ENCODE results near the gene BUD13.

DNA sequence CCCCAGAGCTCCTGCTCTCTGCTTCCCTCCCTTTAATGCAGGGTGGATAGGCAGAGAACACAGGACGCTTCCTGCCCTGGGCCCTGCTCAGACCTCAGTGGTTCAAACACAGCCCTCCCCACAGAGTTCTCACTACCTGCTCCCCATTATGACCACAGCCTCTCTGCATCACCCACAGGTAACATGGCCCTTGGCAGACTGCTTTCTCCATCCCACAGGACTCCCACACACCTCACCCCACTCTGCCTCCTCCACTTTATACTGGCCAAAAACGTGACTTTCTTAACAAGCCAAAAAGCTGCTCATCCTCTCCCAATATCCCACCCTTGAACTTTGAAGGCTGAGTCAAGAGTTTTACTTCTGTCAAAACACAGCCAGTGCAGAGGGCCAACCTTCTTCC is 33.8 kb downstream of the BUD13 start:
- TF ChIP-seq, protein P1, sequence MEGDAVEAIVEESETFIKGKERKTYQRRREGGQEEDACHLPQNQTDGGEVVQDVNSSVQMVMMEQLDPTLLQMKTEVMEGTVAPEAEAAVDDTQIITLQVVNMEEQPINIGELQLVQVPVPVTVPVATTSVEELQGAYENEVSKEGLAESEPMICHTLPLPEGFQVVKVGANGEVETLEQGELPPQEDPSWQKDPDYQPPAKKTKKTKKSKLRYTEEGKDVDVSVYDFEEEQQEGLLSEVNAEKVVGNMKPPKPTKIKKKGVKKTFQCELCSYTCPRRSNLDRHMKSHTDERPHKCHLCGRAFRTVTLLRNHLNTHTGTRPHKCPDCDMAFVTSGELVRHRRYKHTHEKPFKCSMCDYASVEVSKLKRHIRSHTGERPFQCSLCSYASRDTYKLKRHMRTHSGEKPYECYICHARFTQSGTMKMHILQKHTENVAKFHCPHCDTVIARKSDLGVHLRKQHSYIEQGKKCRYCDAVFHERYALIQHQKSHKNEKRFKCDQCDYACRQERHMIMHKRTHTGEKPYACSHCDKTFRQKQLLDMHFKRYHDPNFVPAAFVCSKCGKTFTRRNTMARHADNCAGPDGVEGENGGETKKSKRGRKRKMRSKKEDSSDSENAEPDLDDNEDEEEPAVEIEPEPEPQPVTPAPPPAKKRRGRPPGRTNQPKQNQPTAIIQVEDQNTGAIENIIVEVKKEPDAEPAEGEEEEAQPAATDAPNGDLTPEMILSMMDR (conservative IDR thresholded peaks at IDR 0.05; ENCODE audit: low read depth in 2 of 2) = no peak
- TF ChIP-seq CREB1 (CRISPR knock-in tag; IDR thresholded peaks at IDR 0.05; ENCODE audit: low read depth) (no peak), EZH2phosphoT487 (IDR thresholded peaks at IDR 0.05; ENCODE audit: unreplicated experiment) (no peak), POLR2AphosphoS5 (IDR thresholded peaks at IDR 0.05; ENCODE audit: low read depth) (no peak), EZH2 (IDR thresholded peaks at IDR 0.05; ENCODE audit: low read depth, unreplicated experiment) (no peak), NANOG (IDR thresholded peaks at IDR 0.05; ENCODE audit: borderline replicate concordance) (no peak), STAT1 (IDR thresholded peaks at IDR 0.05; ENCODE audit: unreplicated experiment) (no peak), ZNF114 (CRISPR knock-in tag; IDR thresholded peaks at IDR 0.05) (no peak), JUNB (IDR thresholded peaks at IDR 0.05; ENCODE audit: unreplicated experiment) (no peak), ZNF331 (CRISPR knock-in tag; IDR thresholded peaks at IDR 0.05; ENCODE audit: low read depth) (no peak)
- TF ChIP-seq, protein P2, sequence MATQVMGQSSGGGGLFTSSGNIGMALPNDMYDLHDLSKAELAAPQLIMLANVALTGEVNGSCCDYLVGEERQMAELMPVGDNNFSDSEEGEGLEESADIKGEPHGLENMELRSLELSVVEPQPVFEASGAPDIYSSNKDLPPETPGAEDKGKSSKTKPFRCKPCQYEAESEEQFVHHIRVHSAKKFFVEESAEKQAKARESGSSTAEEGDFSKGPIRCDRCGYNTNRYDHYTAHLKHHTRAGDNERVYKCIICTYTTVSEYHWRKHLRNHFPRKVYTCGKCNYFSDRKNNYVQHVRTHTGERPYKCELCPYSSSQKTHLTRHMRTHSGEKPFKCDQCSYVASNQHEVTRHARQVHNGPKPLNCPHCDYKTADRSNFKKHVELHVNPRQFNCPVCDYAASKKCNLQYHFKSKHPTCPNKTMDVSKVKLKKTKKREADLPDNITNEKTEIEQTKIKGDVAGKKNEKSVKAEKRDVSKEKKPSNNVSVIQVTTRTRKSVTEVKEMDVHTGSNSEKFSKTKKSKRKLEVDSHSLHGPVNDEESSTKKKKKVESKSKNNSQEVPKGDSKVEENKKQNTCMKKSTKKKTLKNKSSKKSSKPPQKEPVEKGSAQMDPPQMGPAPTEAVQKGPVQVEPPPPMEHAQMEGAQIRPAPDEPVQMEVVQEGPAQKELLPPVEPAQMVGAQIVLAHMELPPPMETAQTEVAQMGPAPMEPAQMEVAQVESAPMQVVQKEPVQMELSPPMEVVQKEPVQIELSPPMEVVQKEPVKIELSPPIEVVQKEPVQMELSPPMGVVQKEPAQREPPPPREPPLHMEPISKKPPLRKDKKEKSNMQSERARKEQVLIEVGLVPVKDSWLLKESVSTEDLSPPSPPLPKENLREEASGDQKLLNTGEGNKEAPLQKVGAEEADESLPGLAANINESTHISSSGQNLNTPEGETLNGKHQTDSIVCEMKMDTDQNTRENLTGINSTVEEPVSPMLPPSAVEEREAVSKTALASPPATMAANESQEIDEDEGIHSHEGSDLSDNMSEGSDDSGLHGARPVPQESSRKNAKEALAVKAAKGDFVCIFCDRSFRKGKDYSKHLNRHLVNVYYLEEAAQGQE (IDR thresholded peaks at IDR 0.05; ENCODE audit: unreplicated experiment) = no peak
- TF ChIP-seq, protein P3, sequence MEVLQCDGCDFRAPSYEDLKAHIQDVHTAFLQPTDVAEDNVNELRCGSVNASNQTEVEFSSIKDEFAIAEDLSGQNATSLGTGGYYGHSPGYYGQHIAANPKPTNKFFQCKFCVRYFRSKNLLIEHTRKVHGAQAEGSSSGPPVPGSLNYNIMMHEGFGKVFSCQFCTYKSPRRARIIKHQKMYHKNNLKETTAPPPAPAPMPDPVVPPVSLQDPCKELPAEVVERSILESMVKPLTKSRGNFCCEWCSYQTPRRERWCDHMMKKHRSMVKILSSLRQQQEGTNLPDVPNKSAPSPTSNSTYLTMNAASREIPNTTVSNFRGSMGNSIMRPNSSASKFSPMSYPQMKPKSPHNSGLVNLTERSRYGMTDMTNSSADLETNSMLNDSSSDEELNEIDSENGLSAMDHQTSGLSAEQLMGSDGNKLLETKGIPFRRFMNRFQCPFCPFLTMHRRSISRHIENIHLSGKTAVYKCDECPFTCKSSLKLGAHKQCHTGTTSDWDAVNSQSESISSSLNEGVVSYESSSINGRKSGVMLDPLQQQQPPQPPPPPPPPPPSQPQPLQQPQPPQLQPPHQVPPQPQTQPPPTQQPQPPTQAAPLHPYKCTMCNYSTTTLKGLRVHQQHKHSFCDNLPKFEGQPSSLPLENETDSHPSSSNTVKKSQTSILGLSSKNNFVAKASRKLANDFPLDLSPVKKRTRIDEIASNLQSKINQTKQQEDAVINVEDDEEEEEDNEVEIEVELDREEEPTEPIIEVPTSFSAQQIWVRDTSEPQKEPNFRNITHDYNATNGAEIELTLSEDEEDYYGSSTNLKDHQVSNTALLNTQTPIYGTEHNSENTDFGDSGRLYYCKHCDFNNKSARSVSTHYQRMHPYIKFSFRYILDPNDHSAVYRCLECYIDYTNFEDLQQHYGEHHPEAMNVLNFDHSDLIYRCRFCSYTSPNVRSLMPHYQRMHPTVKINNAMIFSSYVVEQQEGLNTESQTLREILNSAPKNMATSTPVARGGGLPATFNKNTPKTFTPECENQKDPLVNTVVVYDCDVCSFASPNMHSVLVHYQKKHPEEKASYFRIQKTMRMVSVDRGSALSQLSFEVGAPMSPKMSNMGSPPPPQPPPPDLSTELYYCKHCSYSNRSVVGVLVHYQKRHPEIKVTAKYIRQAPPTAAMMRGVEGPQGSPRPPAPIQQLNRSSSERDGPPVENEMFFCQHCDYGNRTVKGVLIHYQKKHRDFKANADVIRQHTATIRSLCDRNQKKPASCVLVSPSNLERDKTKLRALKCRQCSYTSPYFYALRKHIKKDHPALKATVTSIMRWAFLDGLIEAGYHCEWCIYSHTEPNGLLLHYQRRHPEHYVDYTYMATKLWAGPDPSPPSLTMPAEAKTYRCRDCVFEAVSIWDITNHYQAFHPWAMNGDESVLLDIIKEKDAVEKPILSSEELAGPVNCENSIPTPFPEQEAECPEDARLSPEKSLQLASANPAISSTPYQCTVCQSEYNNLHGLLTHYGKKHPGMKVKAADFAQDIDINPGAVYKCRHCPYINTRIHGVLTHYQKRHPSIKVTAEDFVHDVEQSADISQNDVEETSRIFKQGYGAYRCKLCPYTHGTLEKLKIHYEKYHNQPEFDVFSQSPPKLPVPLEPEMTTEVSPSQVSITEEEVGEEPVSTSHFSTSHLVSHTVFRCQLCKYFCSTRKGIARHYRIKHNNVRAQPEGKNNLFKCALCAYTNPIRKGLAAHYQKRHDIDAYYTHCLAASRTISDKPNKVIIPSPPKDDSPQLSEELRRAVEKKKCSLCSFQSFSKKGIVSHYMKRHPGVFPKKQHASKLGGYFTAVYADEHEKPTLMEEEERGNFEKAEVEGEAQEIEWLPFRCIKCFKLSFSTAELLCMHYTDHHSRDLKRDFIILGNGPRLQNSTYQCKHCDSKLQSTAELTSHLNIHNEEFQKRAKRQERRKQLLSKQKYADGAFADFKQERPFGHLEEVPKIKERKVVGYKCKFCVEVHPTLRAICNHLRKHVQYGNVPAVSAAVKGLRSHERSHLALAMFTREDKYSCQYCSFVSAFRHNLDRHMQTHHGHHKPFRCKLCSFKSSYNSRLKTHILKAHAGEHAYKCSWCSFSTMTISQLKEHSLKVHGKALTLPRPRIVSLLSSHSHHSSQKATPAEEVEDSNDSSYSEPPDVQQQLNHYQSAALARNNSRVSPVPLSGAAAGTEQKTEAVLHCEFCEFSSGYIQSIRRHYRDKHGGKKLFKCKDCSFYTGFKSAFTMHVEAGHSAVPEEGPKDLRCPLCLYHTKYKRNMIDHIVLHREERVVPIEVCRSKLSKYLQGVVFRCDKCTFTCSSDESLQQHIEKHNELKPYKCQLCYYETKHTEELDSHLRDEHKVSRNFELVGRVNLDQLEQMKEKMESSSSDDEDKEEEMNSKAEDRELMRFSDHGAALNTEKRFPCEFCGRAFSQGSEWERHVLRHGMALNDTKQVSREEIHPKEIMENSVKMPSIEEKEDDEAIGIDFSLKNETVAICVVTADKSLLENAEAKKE (CRISPR knock-in tag; IDR thresholded peaks at IDR 0.05) = no peak
- TF ChIP-seq, protein P4, sequence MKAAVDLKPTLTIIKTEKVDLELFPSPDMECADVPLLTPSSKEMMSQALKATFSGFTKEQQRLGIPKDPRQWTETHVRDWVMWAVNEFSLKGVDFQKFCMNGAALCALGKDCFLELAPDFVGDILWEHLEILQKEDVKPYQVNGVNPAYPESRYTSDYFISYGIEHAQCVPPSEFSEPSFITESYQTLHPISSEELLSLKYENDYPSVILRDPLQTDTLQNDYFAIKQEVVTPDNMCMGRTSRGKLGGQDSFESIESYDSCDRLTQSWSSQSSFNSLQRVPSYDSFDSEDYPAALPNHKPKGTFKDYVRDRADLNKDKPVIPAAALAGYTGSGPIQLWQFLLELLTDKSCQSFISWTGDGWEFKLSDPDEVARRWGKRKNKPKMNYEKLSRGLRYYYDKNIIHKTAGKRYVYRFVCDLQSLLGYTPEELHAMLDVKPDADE (IDR thresholded peaks at IDR 0.05) = no peak
